ENCODE data around the gene ZNF581. TPM values are rescaled to one million over a fixed set of nuclear protein-coding genes. Genes with fewer than 3 reads are reported as not detected.

ZNF581 gene
- total RNA-seq, 4 donors from 2014 or later, result 11.1 to 23.9 (median 15.8) TPM

GRCh38 chr19:55635334-55635717 is 8.1 kb upstream of the ZNF581 start:
- DNase-seq, result no peak
- TF ChIP-seq, protein P1, sequence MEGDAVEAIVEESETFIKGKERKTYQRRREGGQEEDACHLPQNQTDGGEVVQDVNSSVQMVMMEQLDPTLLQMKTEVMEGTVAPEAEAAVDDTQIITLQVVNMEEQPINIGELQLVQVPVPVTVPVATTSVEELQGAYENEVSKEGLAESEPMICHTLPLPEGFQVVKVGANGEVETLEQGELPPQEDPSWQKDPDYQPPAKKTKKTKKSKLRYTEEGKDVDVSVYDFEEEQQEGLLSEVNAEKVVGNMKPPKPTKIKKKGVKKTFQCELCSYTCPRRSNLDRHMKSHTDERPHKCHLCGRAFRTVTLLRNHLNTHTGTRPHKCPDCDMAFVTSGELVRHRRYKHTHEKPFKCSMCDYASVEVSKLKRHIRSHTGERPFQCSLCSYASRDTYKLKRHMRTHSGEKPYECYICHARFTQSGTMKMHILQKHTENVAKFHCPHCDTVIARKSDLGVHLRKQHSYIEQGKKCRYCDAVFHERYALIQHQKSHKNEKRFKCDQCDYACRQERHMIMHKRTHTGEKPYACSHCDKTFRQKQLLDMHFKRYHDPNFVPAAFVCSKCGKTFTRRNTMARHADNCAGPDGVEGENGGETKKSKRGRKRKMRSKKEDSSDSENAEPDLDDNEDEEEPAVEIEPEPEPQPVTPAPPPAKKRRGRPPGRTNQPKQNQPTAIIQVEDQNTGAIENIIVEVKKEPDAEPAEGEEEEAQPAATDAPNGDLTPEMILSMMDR (IDR thresholded peaks at IDR 0.05), result no peak
- TF ChIP-seq POLR2A (IDR thresholded peaks at IDR 0.05), result no peak
- 3 to 4% methylated on average over 9 of the region's 9 CpGs for WGBS, 2 donors
- Histone ChIP-seq H3K4me1 (peaks cover 22 to 32% of the 10 kb centered on the region in 2 donors), H3K36me3 (no peaks in the 10 kb centered on the region), H3K4me3 (replicated peaks in 1 of 3) (peak overlapping the region; percentile 96 to 98 (median 98)), H3K9me3 (no peaks in the 10 kb centered on the region), H3K27ac (peak overlapping the region; percentile 95 to 98 (median 96)), H3K27me3 (no peaks in the 10 kb centered on the region)
- intact Hi-C loops (cut with DNase I), result no loop called here

GRCh38 chr19:55635856-55636440 is 7.5 kb upstream of the ZNF581 start:
- DNase-seq, result no peak
- Histone ChIP-seq H3K27me3 (no peaks in the 10 kb centered on the region), H3K27ac (peak overlapping the region; percentile 95 to 98 (median 96)), H3K4me1 (peaks cover 25 to 36% of the 10 kb centered on the region in 2 donors), H3K9me3 (no peaks in the 10 kb centered on the region), H3K36me3 (no peaks in the 10 kb centered on the region), H3K4me3 (replicated peaks in 1 of 3) (peak overlapping the region; percentile 96 to 98 (median 98))
- WGBS, 2 donors, result 63 to 69% methylated on average over 7 of the region's 7 CpGs
- intact Hi-C loops (cut with DNase I), result no loop called here
- no peak for TF ChIP-seq POLR2A (IDR thresholded peaks at IDR 0.05)
- TF ChIP-seq, protein P1 (IDR thresholded peaks at IDR 0.05), result no peak

DNA sequence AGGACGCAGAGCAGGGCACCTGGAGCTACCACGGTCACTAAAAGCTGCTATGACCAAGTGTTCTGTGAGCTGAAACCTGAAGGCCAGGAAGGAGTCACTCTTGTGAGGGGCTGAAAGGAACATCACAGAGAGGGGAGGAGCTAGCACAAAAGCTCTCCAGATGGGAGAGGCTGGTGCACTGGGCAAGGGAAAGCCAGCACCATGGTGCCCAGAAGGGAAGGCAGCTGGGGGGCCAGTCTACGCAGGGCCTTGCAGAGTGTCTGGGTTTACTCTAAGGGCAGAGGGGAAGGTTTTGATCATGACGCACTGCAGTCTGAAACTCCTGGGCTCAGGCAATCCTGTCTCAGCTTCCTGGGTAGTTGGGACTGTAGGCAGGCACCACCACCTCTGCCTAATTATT is 6.7 kb upstream of the ZNF581 start:
- TF ChIP-seq POLR2A (IDR thresholded peaks at IDR 0.05), result no peak
- TF ChIP-seq, protein P1 (IDR thresholded peaks at IDR 0.05), result no peak
- Histone ChIP-seq H3K4me3 (replicated peaks in 1 of 3) (no peak overlapping the region), H3K27me3 (no peaks in the 10 kb centered on the region), H3K9me3 (no peaks in the 10 kb centered on the region), H3K4me1 (peaks cover 25 to 36% of the 10 kb centered on the region in 2 donors), H3K36me3 (no peaks in the 10 kb centered on the region), H3K27ac (no peak overlapping the region)
- no peak for DNase-seq
- WGBS, 2 donors, result 88 to 94% methylated on average over 4 of the region's 4 CpGs
- intact Hi-C loops (cut with DNase I), result no loop called here

DNA sequence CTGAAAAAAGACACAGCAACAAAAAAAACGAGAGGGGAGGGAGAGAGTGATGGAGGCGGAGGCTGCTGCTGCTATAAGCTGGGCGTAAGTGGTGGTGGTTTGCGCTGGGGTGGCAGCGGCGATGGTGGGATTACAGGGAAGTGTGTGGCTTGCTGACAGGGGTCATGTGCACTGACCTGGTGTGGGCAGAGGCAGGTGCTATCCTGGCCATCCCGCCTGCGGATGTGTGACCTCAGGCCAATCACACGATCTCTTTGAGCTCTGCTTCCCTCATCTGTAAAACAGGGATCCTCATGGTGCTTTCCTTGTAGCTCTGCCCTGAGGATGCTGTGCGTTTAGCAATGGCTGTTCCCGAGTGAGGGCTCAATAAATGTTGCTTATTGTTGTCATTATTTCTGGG is 5.9 kb upstream of the ZNF581 start:
- DNase-seq, result no peak
- peaks cover 30 to 43% of the 10 kb centered on the region in 2 donors for H3K4me1 ChIP-seq
- 86 to 88% methylated on average over 11 of the region's 11 CpGs for WGBS, 2 donors
- H3K4me3 ChIP-seq (replicated peaks in 1 of 3), result no peak overlapping the region
- intact Hi-C loops (cut with DNase I), result no loop called here
- H3K36me3 ChIP-seq, result no peaks in the 10 kb centered on the region
- TF ChIP-seq POLR2A (IDR thresholded peaks at IDR 0.05), result no peak
- TF ChIP-seq, protein P1 (IDR thresholded peaks at IDR 0.05), result no peak
- no peak overlapping the region for H3K27ac ChIP-seq
- no peaks in the 10 kb centered on the region for H3K9me3 ChIP-seq
- H3K27me3 ChIP-seq, result no peaks in the 10 kb centered on the region

DNA sequence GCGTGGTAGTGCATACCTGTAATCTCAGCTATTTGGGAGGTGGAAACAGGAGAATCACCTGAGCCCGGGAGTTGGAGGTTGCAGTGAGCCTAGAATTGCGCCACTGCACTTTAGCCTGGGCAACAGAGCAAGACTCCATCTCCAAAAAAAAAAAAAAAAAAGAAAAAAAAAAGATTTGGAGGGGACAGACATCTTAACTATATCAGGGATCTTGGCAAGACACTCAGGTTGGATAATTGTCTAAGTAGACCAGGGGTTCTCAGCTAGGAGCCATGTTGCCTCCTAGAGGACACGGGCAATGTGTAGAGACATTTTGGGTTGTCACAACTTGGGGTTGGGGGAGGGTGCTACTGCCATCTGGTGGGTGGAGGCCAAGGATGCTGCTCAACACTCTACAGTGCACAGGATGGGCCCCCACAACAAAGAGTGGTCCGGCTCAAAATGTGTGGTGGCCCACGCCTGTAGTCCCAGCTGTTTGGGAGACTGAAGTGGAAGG is 4.5 kb upstream of the ZNF581 start:
- no peak overlapping the region for H3K4me3 ChIP-seq (replicated peaks in 1 of 3)
- intact Hi-C loops (cut with DNase I), result no loop called here
- peaks cover 36 to 52% of the 10 kb centered on the region in 2 donors for H3K4me1 ChIP-seq
- no peaks in the 10 kb centered on the region for H3K9me3 ChIP-seq
- WGBS, 2 donors, result 87 to 90% methylated on average over 6 of the region's 6 CpGs
- no peak for TF ChIP-seq POLR2A (IDR thresholded peaks at IDR 0.05)
- TF ChIP-seq, protein P1 (IDR thresholded peaks at IDR 0.05), result peak in 1 of 6 experiments; percentile 28
- DNase-seq, result no peak
- H3K27me3 ChIP-seq, result no peaks in the 10 kb centered on the region
- no peak overlapping the region for H3K27ac ChIP-seq
- H3K36me3 ChIP-seq, result no peaks in the 10 kb centered on the region

Data from thyroid gland (tissue), 4 donors.